K562 (cell line): ENCODE results near the gene DEDD. TPM values are rescaled to one million over a fixed set of nuclear protein-coding genes. Genes with fewer than 3 reads are reported as not detected.

ENCODE experiments used
- CXXC5 ChIP-seq: fragments of 250-450 bp; sonication (Bioruptor Pico); IDR thresholded peaks from 2 replicates; pipeline ENCODE4 v1.8.0; 2022; ENCODE audit warnings: inconsistent platforms, mild to moderate bottlenecking, moderate library complexity
- HLTF ChIP-seq: fragments of 450-650 bp; IDR thresholded peaks from 2 replicates; pipeline ENCODE4 v1.6.1; 2016
- JUN ChIP-seq, 2 experiments: sonication (generic) in 1 of 2; formaldehyde crosslinking in 1 of 2; IDR thresholded peaks; 2 replicates each; pipeline versions ENCODE4 v1.6.1 to v1.8.0; 2012 to 2022; ENCODE audit warnings: borderline replicate concordance in 2 of 2, mild to moderate bottlenecking in 2 of 2, improper control_type of control experiment in 1 of 2, low read depth in 1 of 2, low read length in 1 of 2, missing genetic modification reagents in 1 of 2
- MGA ChIP-seq: fragments of 450-650 bp; IDR thresholded peaks from 2 replicates; pipeline ENCODE4 v1.6.1; 2016; ENCODE audit warnings: mild to moderate bottlenecking, moderate library complexity
- POLR2B ChIP-seq: fragments of 450-650 bp; IDR thresholded peaks from 2 replicates; pipeline ENCODE4 v1.6.1; 2018; ENCODE audit warnings: low read depth; ENCODE audit not compliant: partially characterized antibody
- ZNF318 ChIP-seq, 2 experiments: fragments of 450-650 bp; IDR thresholded peaks; 2 replicates each; pipeline ENCODE4 v1.6.1; 2016; ENCODE audit warnings: mild to moderate bottlenecking in 2 of 2, borderline replicate concordance in 1 of 2, low read depth in 1 of 2, moderate library complexity in 1 of 2
- polyA plus RNA-seq, 8 experiments: library from polyadenylated mRNA; depleted of rRNA in 4 of 8; stranded (reverse) in 5 of 8; unstranded in 3 of 8; fragments of >200 nt; fragmentation: Nextera tagmentation in 2 of 8; fragmentation: Illumina TruSeq in 1 of 8; extraction: Ambion mirVana in 2 of 8; extraction: Trizol in 1 of 8; gene quantifications; 2 replicates each; pipeline versions ENCODE4 v1.2.1 to v1.2.3, GENCODE V29; 2011 to 2014; ENCODE audit warnings: inconsistent platforms in 1 of 8, missing spikeins in 1 of 8
- total RNA-seq, 7 experiments: library from RNA; depleted of rRNA in 6 of 7; stranded (reverse); fragments of >200 nt in 6 of 7; fragmentation: Illumina TruSeq in 2 of 7; extraction: Trizol in 2 of 7; gene quantifications; 2 replicates each; pipeline versions ENCODE4 v1.2.1 to v1.2.3, GENCODE V29; 2011 to 2021; ENCODE audit warnings: low replicate concordance in 1 of 7

The DEDD gene
- total and polyA plus RNA-seq, 9 of the 15 experiments (the other 6 are each of a cell fraction or from before 2014, with no cell fraction given), result 11.6 to 41.0 (median 16.8) TPM

GRCh38 chr1:161115132-161115711, 17.2 kb downstream of the DEDD start (continued):
- TF ChIP-seq HLTF (no peak), CXXC5 (peak; percentile 57), POLR2B (peak; percentile 45), ZNF318 (IDR thresholded peaks at IDR 0.05; ENCODE audit: borderline replicate concordance in 1 of 2, low read depth in 1 of 2) (peak in 1 of 2 experiments; percentile 83; a peak in 2 of 4 replicates), MGA (0 out of 2 replicates have a peak, but pooled peaks have one; percentile 18), JUN (IDR thresholded peaks at IDR 0.05; ENCODE audit: borderline replicate concordance, low read depth, low read length) (peak; percentile 94), JUN (CRISPR knock-in tag; IDR thresholded peaks at IDR 0.05; ENCODE audit: borderline replicate concordance) (no peak; the same call in 1 of the 2 replicates)
